HEK293 (cell line): Measurements from ENCODE around the gene SH2D4B.

Experiments
- CTCF ChIA-PET: fragments of 350-600 bp; formaldehyde crosslinking; extraction: SDS; loops from one replicate; lab custom pipeline; 2021; ENCODE audit warnings: antibody characterized with exemption; lab: Yijun Ruan, JAX
- POLR2A ChIA-PET: fragments of 300-600 bp; formaldehyde crosslinking; extraction: SDS; loops from one replicate; lab custom pipeline; 2020; ENCODE audit warnings: antibody characterized with exemption, inconsistent platforms; lab: Yijun Ruan, JAX
- H3K27ac ChIP-seq: fragments of 200-500 bp; sonication (Bioruptor generic); 2 replicates; pipeline ENCODE4 v1.5.1; 2014; ENCODE audit warnings: low read depth, low read length, control low read depth, inconsistent platforms; ENCODE audit errors: extremely low read depth
- H3K36me3 ChIP-seq, 2 experiments: fragments of 200-500 bp in 1 of 2; sonication (Bioruptor generic) in 1 of 2; 1 replicate in 1 of 2; 2 replicates in 1 of 2; pipeline ENCODE4 v1.5.1; 2014 to 2017; ENCODE audit warnings: inconsistent platforms in 2 of 2, low read length in 2 of 2; ENCODE audit not compliant: control insufficient read depth in 2 of 2, insufficient read depth in 1 of 2
- H3K4me1 ChIP-seq: fragments of 200-500 bp; sonication (Bioruptor generic); 2 replicates; pipeline ENCODE4 v1.5.1; 2014; ENCODE audit warnings: mild to moderate bottlenecking, low read length, inconsistent platforms; ENCODE audit not compliant: control insufficient read depth, insufficient read depth
- H3K4me3 ChIP-seq: 2 replicates; pipeline ENCODE4 v1.5.1; 2011; ENCODE audit warnings: low read depth, mild to moderate bottlenecking, control low read depth, low read length, moderate library complexity
- H3K9me3 ChIP-seq: fragments of 200-500 bp; sonication (Bioruptor generic); 2 replicates; pipeline ENCODE4 v1.5.1; 2014; ENCODE audit warnings: low read depth, low read length, inconsistent platforms; ENCODE audit not compliant: control insufficient read depth, insufficient read depth
- GLIS2 ChIP-seq: fragments of 450-650 bp; formaldehyde crosslinking; IDR thresholded peaks from 2 replicates; pipeline ENCODE4 v1.5.1; 2016; ENCODE audit warnings: missing biosample characterization, missing genetic modification characterization
- KLF9 ChIP-seq: fragments of 450-650 bp; formaldehyde crosslinking; IDR thresholded peaks from 2 replicates; pipeline ENCODE4 v1.5.1; 2016; ENCODE audit warnings: missing biosample characterization, missing genetic modification characterization, low read depth
- OVOL3 ChIP-seq: fragments of 450-650 bp; formaldehyde crosslinking; IDR thresholded peaks from 2 replicates; pipeline ENCODE4 v1.5.1; 2016; ENCODE audit warnings: missing biosample characterization, missing genetic modification characterization
- ZFHX2 ChIP-seq: fragments of 450-650 bp; formaldehyde crosslinking; conservative IDR thresholded peaks from 2 replicates; pipeline ENCODE4 v1.5.1; 2016; ENCODE audit warnings: missing biosample characterization, missing genetic modification characterization
- ZNF112 ChIP-seq: fragments of 450-650 bp; formaldehyde crosslinking; IDR thresholded peaks from 2 replicates; pipeline ENCODE4 v1.5.0; 2017; ENCODE audit warnings: missing biosample characterization, missing genetic modification characterization
- ZNF114 ChIP-seq: fragments of 450-650 bp; formaldehyde crosslinking; IDR thresholded peaks from 2 replicates; pipeline ENCODE4 v1.5.0; 2017; ENCODE audit warnings: missing biosample characterization, missing genetic modification characterization
- ZNF214 ChIP-seq: fragments of 450-650 bp; formaldehyde crosslinking; IDR thresholded peaks from 2 replicates; pipeline ENCODE4 v1.5.1; 2017; ENCODE audit warnings: missing biosample characterization, mild to moderate bottlenecking, missing genetic modification characterization, borderline replicate concordance
- ZNF311 ChIP-seq: fragments of 450-650 bp; formaldehyde crosslinking; IDR thresholded peaks from 2 replicates; pipeline ENCODE4 v1.5.1; 2017; ENCODE audit warnings: missing biosample characterization, missing genetic modification characterization, borderline replicate concordance
- ZNF341 ChIP-seq: fragments of 450-650 bp; formaldehyde crosslinking; IDR thresholded peaks from 2 replicates; pipeline ENCODE4; 2016; ENCODE audit warnings: low read depth, missing biosample characterization, missing genetic modification characterization
- ZNF501 ChIP-seq: fragments of 450-650 bp; formaldehyde crosslinking; IDR thresholded peaks from 2 replicates; pipeline ENCODE4 v1.5.1; 2016; ENCODE audit warnings: missing biosample characterization, missing genetic modification characterization
- ZNF558 ChIP-seq: fragments of 450-650 bp; formaldehyde crosslinking; IDR thresholded peaks from 2 replicates; pipeline ENCODE4 v1.5.1; 2016; ENCODE audit warnings: missing biosample characterization, missing genetic modification characterization
- ZNF658 ChIP-seq: fragments of 450-650 bp; formaldehyde crosslinking; IDR thresholded peaks from 2 replicates; pipeline ENCODE4; 2016; ENCODE audit warnings: missing biosample characterization, missing genetic modification characterization
- ZNF747 ChIP-seq: fragments of 450-650 bp; formaldehyde crosslinking; IDR thresholded peaks from 2 replicates; pipeline ENCODE4 v1.5.1; 2016; ENCODE audit warnings: missing biosample characterization, missing genetic modification characterization
- TF ChIP-seq, protein P1 (sequence below): fragments of 450-650 bp; formaldehyde crosslinking; IDR thresholded peaks from 2 replicates; pipeline ENCODE4 v1.5.1; 2017; ENCODE audit warnings: missing biosample characterization, missing genetic modification characterization
- TF ChIP-seq, protein P2 (sequence below): fragments of 450-650 bp; formaldehyde crosslinking; IDR thresholded peaks from 2 replicates; pipeline ENCODE4 v1.5.0; 2017; ENCODE audit warnings: missing biosample characterization, missing genetic modification characterization, borderline replicate concordance
- TF ChIP-seq, protein P3 (sequence below): fragments of 450-650 bp; formaldehyde crosslinking; IDR thresholded peaks from 2 replicates; pipeline ENCODE4 v1.5.1; 2016; ENCODE audit warnings: missing biosample characterization, missing genetic modification characterization
- TF ChIP-seq, protein P4 (sequence below): fragments of 450-650 bp; formaldehyde crosslinking; IDR thresholded peaks from 2 replicates; pipeline ENCODE4 v1.5.1; 2017; ENCODE audit warnings: missing biosample characterization, missing genetic modification characterization
- TF ChIP-seq, protein P5 (sequence below): fragments of 450-650 bp; formaldehyde crosslinking; IDR thresholded peaks from 2 replicates; pipeline ENCODE4 v1.5.1; 2016; ENCODE audit warnings: missing biosample characterization, missing genetic modification characterization
- TF ChIP-seq, protein P6 (sequence below): fragments of 450-650 bp; formaldehyde crosslinking; IDR thresholded peaks from 2 replicates; pipeline ENCODE4 v1.5.1; 2016; ENCODE audit warnings: missing biosample characterization, missing genetic modification characterization
- TF ChIP-seq, protein P7 (sequence below): fragments of 450-650 bp; formaldehyde crosslinking; IDR thresholded peaks from 2 replicates; pipeline ENCODE4 v1.5.1; 2016; ENCODE audit warnings: missing biosample characterization, missing genetic modification characterization, borderline replicate concordance

SH2D4B gene

DNA sequence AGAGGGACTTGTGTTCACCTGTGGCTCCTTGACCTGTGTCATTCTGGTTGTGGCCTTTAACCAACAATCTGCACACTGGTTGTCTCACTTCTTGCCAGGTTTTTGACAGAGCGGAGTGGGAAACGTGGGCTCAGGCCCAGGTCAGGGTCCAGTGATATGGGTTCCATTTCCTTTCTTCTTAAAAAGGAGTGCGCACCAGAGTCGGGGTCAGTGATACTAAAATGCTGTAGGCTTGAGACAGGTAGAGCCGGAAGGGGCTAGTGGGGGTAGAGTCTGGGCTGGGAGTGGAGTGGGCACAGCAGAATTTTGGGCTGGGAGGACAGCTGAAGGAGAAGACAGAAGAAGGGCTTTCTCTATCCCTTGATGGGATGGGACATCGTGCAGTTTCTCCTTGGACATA lies 61.2 kb downstream of the SH2D4B start:
- Histone ChIP-seq H3K27ac (no peak overlapping the region), H3K4me3 (no peak overlapping the region), H3K36me3 (no peaks in the 10 kb centered on the region), H3K4me1 (no peaks in the 10 kb centered on the region), H3K9me3 (no peaks in the 10 kb centered on the region)
- CTCF ChIA-PET = interaction anchor here (0.6 to 5.9 kb wide), 21 partner anchors 10 to 159 kb away, joined by 3 to 42 read pairs (median 4); no protein-coding TSS in a partner anchor
- POLR2A ChIA-PET = no interaction called here
- TF ChIP-seq, protein P1, sequence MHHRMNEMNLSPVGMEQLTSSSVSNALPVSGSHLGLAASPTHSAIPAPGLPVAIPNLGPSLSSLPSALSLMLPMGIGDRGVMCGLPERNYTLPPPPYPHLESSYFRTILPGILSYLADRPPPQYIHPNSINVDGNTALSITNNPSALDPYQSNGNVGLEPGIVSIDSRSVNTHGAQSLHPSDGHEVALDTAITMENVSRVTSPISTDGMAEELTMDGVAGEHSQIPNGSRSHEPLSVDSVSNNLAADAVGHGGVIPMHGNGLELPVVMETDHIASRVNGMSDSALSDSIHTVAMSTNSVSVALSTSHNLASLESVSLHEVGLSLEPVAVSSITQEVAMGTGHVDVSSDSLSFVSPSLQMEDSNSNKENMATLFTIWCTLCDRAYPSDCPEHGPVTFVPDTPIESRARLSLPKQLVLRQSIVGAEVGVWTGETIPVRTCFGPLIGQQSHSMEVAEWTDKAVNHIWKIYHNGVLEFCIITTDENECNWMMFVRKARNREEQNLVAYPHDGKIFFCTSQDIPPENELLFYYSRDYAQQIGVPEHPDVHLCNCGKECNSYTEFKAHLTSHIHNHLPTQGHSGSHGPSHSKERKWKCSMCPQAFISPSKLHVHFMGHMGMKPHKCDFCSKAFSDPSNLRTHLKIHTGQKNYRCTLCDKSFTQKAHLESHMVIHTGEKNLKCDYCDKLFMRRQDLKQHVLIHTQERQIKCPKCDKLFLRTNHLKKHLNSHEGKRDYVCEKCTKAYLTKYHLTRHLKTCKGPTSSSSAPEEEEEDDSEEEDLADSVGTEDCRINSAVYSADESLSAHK (tag by site-specific recombination) = no peak
- no peak for TF ChIP-seq ZNF558 (tag by site-specific recombination)
- TF ChIP-seq, protein P2, sequence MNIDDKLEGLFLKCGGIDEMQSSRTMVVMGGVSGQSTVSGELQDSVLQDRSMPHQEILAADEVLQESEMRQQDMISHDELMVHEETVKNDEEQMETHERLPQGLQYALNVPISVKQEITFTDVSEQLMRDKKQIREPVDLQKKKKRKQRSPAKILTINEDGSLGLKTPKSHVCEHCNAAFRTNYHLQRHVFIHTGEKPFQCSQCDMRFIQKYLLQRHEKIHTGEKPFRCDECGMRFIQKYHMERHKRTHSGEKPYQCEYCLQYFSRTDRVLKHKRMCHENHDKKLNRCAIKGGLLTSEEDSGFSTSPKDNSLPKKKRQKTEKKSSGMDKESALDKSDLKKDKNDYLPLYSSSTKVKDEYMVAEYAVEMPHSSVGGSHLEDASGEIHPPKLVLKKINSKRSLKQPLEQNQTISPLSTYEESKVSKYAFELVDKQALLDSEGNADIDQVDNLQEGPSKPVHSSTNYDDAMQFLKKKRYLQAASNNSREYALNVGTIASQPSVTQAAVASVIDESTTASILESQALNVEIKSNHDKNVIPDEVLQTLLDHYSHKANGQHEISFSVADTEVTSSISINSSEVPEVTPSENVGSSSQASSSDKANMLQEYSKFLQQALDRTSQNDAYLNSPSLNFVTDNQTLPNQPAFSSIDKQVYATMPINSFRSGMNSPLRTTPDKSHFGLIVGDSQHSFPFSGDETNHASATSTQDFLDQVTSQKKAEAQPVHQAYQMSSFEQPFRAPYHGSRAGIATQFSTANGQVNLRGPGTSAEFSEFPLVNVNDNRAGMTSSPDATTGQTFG = no peak
- TF ChIP-seq ZFHX2 (tag by site-specific recombination) = no peak
- TF ChIP-seq OVOL3 = no peak
- TF ChIP-seq ZNF214 (tag by site-specific recombination) = no peak
- no peak for TF ChIP-seq KLF9
- TF ChIP-seq, protein P3, sequence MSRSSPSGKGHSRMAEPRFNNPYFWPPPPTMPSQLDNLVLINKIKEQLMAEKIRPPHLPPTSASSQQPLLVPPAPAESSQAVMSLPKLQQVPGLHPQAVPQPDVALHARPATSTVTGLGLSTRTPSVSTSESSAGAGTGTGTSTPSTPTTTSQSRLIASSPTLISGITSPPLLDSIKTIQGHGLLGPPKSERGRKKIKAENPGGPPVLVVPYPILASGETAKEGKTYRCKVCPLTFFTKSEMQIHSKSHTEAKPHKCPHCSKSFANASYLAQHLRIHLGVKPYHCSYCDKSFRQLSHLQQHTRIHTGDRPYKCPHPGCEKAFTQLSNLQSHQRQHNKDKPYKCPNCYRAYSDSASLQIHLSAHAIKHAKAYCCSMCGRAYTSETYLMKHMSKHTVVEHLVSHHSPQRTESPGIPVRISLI = no peak
- no peak for TF ChIP-seq ZNF341
- TF ChIP-seq, protein P4, sequence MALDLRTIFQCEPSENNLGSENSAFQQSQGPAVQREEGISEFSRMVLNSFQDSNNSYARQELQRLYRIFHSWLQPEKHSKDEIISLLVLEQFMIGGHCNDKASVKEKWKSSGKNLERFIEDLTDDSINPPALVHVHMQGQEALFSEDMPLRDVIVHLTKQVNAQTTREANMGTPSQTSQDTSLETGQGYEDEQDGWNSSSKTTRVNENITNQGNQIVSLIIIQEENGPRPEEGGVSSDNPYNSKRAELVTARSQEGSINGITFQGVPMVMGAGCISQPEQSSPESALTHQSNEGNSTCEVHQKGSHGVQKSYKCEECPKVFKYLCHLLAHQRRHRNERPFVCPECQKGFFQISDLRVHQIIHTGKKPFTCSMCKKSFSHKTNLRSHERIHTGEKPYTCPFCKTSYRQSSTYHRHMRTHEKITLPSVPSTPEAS (tag by site-specific recombination) = no peak
- TF ChIP-seq GLIS2 (tag by site-specific recombination) = no peak
- no peak for TF ChIP-seq ZNF112 (tag by site-specific recombination)
- TF ChIP-seq, protein P5, sequence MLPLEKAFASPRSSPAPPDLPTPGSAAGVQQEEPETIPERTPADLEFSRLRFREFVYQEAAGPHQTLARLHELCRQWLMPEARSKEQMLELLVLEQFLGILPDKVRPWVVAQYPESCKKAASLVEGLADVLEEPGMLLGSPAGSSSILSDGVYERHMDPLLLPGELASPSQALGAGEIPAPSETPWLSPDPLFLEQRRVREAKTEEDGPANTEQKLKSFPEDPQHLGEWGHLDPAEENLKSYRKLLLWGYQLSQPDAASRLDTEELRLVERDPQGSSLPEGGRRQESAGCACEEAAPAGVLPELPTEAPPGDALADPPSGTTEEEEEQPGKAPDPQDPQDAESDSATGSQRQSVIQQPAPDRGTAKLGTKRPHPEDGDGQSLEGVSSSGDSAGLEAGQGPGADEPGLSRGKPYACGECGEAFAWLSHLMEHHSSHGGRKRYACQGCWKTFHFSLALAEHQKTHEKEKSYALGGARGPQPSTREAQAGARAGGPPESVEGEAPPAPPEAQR (tag by site-specific recombination) = no peak
- TF ChIP-seq ZNF747 = no peak
- no peak for TF ChIP-seq ZNF114 (tag by site-specific recombination)
- TF ChIP-seq ZNF311 (tag by site-specific recombination) = no peak
- TF ChIP-seq, protein P6, sequence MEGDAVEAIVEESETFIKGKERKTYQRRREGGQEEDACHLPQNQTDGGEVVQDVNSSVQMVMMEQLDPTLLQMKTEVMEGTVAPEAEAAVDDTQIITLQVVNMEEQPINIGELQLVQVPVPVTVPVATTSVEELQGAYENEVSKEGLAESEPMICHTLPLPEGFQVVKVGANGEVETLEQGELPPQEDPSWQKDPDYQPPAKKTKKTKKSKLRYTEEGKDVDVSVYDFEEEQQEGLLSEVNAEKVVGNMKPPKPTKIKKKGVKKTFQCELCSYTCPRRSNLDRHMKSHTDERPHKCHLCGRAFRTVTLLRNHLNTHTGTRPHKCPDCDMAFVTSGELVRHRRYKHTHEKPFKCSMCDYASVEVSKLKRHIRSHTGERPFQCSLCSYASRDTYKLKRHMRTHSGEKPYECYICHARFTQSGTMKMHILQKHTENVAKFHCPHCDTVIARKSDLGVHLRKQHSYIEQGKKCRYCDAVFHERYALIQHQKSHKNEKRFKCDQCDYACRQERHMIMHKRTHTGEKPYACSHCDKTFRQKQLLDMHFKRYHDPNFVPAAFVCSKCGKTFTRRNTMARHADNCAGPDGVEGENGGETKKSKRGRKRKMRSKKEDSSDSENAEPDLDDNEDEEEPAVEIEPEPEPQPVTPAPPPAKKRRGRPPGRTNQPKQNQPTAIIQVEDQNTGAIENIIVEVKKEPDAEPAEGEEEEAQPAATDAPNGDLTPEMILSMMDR = no peak
- TF ChIP-seq, protein P7, sequence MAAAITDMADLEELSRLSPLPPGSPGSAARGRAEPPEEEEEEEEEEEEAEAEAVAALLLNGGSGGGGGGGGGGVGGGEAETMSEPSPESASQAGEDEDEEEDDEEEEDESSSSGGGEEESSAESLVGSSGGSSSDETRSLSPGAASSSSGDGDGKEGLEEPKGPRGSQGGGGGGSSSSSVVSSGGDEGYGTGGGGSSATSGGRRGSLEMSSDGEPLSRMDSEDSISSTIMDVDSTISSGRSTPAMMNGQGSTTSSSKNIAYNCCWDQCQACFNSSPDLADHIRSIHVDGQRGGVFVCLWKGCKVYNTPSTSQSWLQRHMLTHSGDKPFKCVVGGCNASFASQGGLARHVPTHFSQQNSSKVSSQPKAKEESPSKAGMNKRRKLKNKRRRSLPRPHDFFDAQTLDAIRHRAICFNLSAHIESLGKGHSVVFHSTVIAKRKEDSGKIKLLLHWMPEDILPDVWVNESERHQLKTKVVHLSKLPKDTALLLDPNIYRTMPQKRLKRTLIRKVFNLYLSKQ = no peak
- TF ChIP-seq ZNF658 (tag by site-specific recombination) = no peak
- TF ChIP-seq ZNF501 (tag by site-specific recombination) = no peak
